HepG2 (cell line): ENCODE results near the gene DOHH. TPM values are rescaled to one million over a fixed set of nuclear protein-coding genes. Genes with fewer than 3 reads are reported as not detected.

Experiments
- ATAC-seq: fragments of 200-7000 bp; cut with Tn5 transposase; 3 replicates; pipeline ENCODE4 v1.9.1; 2020; ENCODE audit warnings: mild to moderate bottlenecking, moderate library complexity
- BruUV-seq: library from RNA; stranded (reverse); fragments of 400-500 nt; replicated peaks from 2 replicates; lab custom pipeline; 2021; lab: Mats Ljungman, UMichigan
- CTCF ChIA-PET: fragments of 300-600 bp; formaldehyde crosslinking; extraction: SDS; loops from one replicate; lab custom pipeline; 2021; ENCODE audit warnings: low total read pairs, inconsistent platforms, low intra/inter-chr PET ratio; lab: Yijun Ruan, JAX
- POLR2A ChIA-PET: fragments of 350-600 bp; sonication (Branson Sonifier 250); formaldehyde crosslinking; loops from one replicate; lab custom pipeline; 2020; ENCODE audit warnings: antibody characterized with exemption, inconsistent platforms; lab: Yijun Ruan, JAX
- DNase-seq: peaks from one replicate; pipeline ENCODE4 v3.0.0-alpha.2; 2015; ENCODE audit warnings: low spot score
- FAIRE-seq: peaks from 3 replicates; lab custom pipeline; 2011; peaks lifted over from hg19 to GRCh38; lab: Jason Lieb, UNC
- H2AFZ ChIP-seq: one replicate; pipeline ENCODE4 v1.6.1; 2011; ENCODE audit warnings: low read length, inconsistent platforms
- H3K27ac ChIP-seq: fragments of 300-600 bp; 3 replicates; pipeline ENCODE4 v1.8.0; 2011; ENCODE audit warnings: mixed run types, mild to moderate bottlenecking, mixed read lengths, low read length, inconsistent platforms; ENCODE audit not compliant: insufficient read depth; ENCODE audit errors: extremely low read length
- H3K27me3 ChIP-seq, 2 experiments: fragments of 200-600 bp in 1 of 2; 2 replicates in 1 of 2; 3 replicates in 1 of 2; pipeline versions ENCODE4 v1.6.0 to v1.8.0; 2011; ENCODE audit warnings: low read length in 2 of 2, mild to moderate bottlenecking in 2 of 2, moderate library complexity in 2 of 2, inconsistent platforms in 1 of 2; ENCODE audit not compliant: insufficient read depth in 2 of 2, control insufficient read depth in 1 of 2
- H3K36me3 ChIP-seq, 2 experiments: fragments of 200-600 bp in 1 of 2; replicated peaks in 1 of 2; 2 replicates in 1 of 2; 3 replicates in 1 of 2; pipeline versions ENCODE4 v1.5.1 to v1.8.0; 2011; ENCODE audit warnings: low read length in 2 of 2, inconsistent platforms in 1 of 2; ENCODE audit not compliant: insufficient read depth in 2 of 2, control insufficient read depth in 1 of 2
- H3K4me1 ChIP-seq: 2 replicates; pipeline ENCODE4 v1.5.1; 2012; ENCODE audit warnings: low read length, inconsistent platforms; ENCODE audit not compliant: insufficient read depth
- H3K4me2 ChIP-seq: 2 replicates; pipeline ENCODE4 v1.6.0; 2011; ENCODE audit warnings: low read depth, low read length, inconsistent platforms
- H3K4me3 ChIP-seq, 3 experiments: fragments of 200-600 bp in 1 of 3; sonication (generic), shearing (Covaris generic) in 1 of 3; replicated peaks in 1 of 3; 2 replicates each; pipeline ENCODE4 v1.5.1; 2011 to 2016; ENCODE audit warnings: low read length in 3 of 3, inconsistent platforms in 2 of 3, low read depth in 2 of 3, mild to moderate bottlenecking in 2 of 3, control low read depth in 1 of 3, mixed read lengths in 1 of 3; ENCODE audit not compliant: insufficient read depth in 1 of 3
- H3K79me2 ChIP-seq: one replicate; pipeline ENCODE4 v1.6.1; 2011; ENCODE audit warnings: low read length, inconsistent platforms; ENCODE audit not compliant: insufficient read depth
- H3K9ac ChIP-seq: 2 replicates; pipeline ENCODE4 v1.6.0; 2011; ENCODE audit warnings: mild to moderate bottlenecking, low read depth, low read length, inconsistent platforms; ENCODE audit not compliant: insufficient read depth
- H3K9me3 ChIP-seq: 2 replicates; pipeline ENCODE4 v1.5.1; 2012; ENCODE audit warnings: mild to moderate bottlenecking, low read length
- H4K20me1 ChIP-seq: 2 replicates; pipeline ENCODE4 v1.6.0; 2011; ENCODE audit warnings: inconsistent platforms, mild to moderate bottlenecking, low read length, moderate library complexity; ENCODE audit not compliant: insufficient read depth
- KLF9 ChIP-seq: IDR thresholded peaks from 2 replicates; pipeline ENCODE4 v1.6.1; 2016; ENCODE audit warnings: low read depth
- PLRG1 ChIP-seq: fragments of 450-650 bp; conservative IDR thresholded peaks from 2 replicates; pipeline ENCODE4 v1.6.1; 2016
- RBFOX2 ChIP-seq: fragments of 200-400 bp; formaldehyde crosslinking; IDR thresholded peaks from 2 replicates; pipeline ENCODE4 v1.6.1; 2017; ENCODE audit warnings: low read depth, mild to moderate bottlenecking, low read length
- USF2 ChIP-seq, 2 experiments: sonication (generic) in 1 of 2; formaldehyde crosslinking in 1 of 2; IDR thresholded peaks; 2 replicates each; pipeline versions ENCODE4 v1.5.1 to v1.6.1; 2011 to 2020; ENCODE audit warnings: borderline replicate concordance in 1 of 2, low read depth in 1 of 2, low read length in 1 of 2, mild to moderate bottlenecking in 1 of 2, missing genetic modification reagents in 1 of 2, moderate library complexity in 1 of 2
- WGBS: methylation state at CpG from one replicate; pipeline ENCODE4 v1.1.6; 2017; ENCODE audit warnings: low lambda C conversion rate; 5-methylcytosine and 5-hydroxymethylcytosine counted together
- in situ Hi-C: cut with HindIII; loops from 2 replicates; pipeline ENCODE4 v1.10.0; 2017; ENCODE audit warnings: low pct_unique_long_range_greater_than_20kb; ENCODE audit not compliant: extremely low pct_ligation_motif_present
- intact Hi-C: fragments of 100-400 bp; cut with micrococcal nuclease; formaldehyde crosslinking; loops from one replicate; pipeline ENCODE4 v1.10.0; 2022; ENCODE audit not compliant: unreplicated experiment
- polyA plus RNA-seq, 8 experiments: library from polyadenylated mRNA; depleted of rRNA in 3 of 8; stranded (reverse) in 7 of 8; unstranded in 1 of 8; fragments of >200 nt; fragmentation: Illumina TruSeq in 4 of 8; extraction: Trizol in 4 of 8; gene quantifications; 2 replicates each; pipeline versions ENCODE4 v1.2.1 to v1.2.3, GENCODE V29; 2011 to 2016; ENCODE audit warnings: low read depth in 4 of 8, missing spikeins in 1 of 8, mixed read lengths in 1 of 8; ENCODE audit not compliant: insufficient read depth in 1 of 8
- total RNA-seq, 5 experiments: library from RNA; depleted of rRNA; stranded (reverse); fragments of >200 nt; fragmentation: Illumina TruSeq; extraction: Trizol; gene quantifications; 2 replicates each; pipeline ENCODE4 v1.2.3, GENCODE V29; 2016; ENCODE audit warnings: low read depth in 1 of 5
- TF ChIP-seq, protein P1 (sequence below): sonication (generic); formaldehyde crosslinking; IDR thresholded peaks from 2 replicates; pipeline ENCODE4 v1.4.0; 2020; ENCODE audit warnings: missing genetic modification reagents, borderline replicate concordance

Gene DOHH
- total and polyA plus RNA-seq, 2 of the 13 experiments (the other 11 are each of a cell fraction or from before 2014, with no cell fraction given): 3.5 to 13.7 TPM

DNA sequence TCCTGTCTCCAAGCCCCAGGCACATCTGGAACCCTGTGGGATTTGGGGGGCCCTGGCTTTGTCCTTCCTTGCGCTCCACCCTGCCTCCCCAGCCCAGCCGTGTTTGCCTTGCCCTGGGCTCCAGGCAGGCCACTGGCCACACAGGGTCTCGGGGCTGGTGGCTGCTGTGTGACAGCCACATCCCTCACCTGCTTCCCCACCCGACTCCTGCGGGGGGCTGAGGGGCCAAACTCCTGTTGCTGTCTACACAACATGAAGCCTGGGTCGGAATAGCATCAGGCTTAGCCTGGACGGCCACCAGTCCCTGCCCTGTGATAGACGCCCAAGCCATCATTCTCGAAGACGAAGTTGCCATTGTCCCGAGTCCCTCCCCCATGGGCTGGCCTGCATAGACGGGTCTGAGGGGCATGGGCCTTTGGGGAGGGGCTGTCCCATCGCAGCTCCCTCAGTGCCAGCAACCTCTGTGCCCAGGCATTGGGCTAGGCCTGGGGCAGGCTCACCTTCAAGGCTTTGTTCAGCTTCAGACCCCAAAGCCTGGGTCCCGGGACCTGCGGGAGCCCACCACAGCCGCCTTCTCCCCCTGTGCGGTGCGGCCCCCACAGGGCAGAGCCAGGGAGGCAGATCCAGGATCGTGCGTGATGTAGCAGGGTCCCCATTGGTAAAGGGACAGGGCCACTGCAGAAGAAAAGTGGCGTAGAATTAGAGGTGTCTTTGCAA lies 23.0 kb upstream of the DOHH start:
- no peak for TF ChIP-seq PLRG1
- no peak for TF ChIP-seq KLF9 (CRISPR knock-in tag)
- 0 out of 2 replicates have a peak, but pooled peaks have one; percentile 3 for TF ChIP-seq RBFOX2
- TF ChIP-seq, protein P1, sequence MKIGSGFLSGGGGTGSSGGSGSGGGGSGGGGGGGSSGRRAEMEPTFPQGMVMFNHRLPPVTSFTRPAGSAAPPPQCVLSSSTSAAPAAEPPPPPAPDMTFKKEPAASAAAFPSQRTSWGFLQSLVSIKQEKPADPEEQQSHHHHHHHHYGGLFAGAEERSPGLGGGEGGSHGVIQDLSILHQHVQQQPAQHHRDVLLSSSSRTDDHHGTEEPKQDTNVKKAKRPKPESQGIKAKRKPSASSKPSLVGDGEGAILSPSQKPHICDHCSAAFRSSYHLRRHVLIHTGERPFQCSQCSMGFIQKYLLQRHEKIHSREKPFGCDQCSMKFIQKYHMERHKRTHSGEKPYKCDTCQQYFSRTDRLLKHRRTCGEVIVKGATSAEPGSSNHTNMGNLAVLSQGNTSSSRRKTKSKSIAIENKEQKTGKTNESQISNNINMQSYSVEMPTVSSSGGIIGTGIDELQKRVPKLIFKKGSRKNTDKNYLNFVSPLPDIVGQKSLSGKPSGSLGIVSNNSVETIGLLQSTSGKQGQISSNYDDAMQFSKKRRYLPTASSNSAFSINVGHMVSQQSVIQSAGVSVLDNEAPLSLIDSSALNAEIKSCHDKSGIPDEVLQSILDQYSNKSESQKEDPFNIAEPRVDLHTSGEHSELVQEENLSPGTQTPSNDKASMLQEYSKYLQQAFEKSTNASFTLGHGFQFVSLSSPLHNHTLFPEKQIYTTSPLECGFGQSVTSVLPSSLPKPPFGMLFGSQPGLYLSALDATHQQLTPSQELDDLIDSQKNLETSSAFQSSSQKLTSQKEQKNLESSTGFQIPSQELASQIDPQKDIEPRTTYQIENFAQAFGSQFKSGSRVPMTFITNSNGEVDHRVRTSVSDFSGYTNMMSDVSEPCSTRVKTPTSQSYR: no peak
- no peak for TF ChIP-seq USF2 (IDR thresholded peaks at IDR 0.05; ENCODE audit: low read depth, low read length)
- no peak for TF ChIP-seq USF2 (CRISPR knock-in tag; IDR thresholded peaks at IDR 0.05; ENCODE audit: borderline replicate concordance)
- WGBS: 100% methylated on average over 4 of the region's 21 CpGs
- ATAC-seq (no peak), DNase-seq (no peak), FAIRE-seq (no peak)
- no peaks in the 10 kb centered on the region for H3K4me1 ChIP-seq
- no TSS peak for BruUV-seq
- H3K4me3 ChIP-seq: no peak overlapping the region
- CTCF ChIA-PET: no interaction called here
- H3K36me3 ChIP-seq: peaks cover 31 to 55% of the 10 kb centered on the region in 2 experiments
- H3K4me2 ChIP-seq: no peak overlapping the region
- POLR2A ChIA-PET: no interaction called here
- H3K79me2 ChIP-seq: peaks cover 16% of the 10 kb centered on the region
- no peak overlapping the region for H2AFZ ChIP-seq
- H4K20me1 ChIP-seq: peaks cover 8% of the 10 kb centered on the region; the same call in 1 of the 2 replicates
- H3K27ac ChIP-seq: no peak overlapping the region
- no peaks in the 10 kb centered on the region for H3K9me3 ChIP-seq
- intact Hi-C loops (no loop called here), in situ Hi-C loops (no loop called here)
- H3K9ac ChIP-seq: no peak overlapping the region
- H3K27me3 ChIP-seq: no peaks in the 10 kb centered on the region
